Keratinocyte (primary cell): ENCODE data around the gene ZGRF1.

ENCODE experiments used
- EZH2 ChIP-seq: IDR thresholded peaks from one replicate; pipeline ENCODE4 v1.6.1; 2012; ENCODE audit warnings: inconsistent platforms, mild to moderate bottlenecking, low read length, moderate library complexity
- TF ChIP-seq, protein P1 (sequence below), 3 experiments: IDR thresholded peaks in 1 of 3; conservative IDR thresholded peaks in 1 of 3; optimal IDR thresholded peaks in 1 of 3; 2 replicates in 2 of 3; 3 replicates in 1 of 3; pipeline versions ENCODE3 to v1.5.1; 2011; ENCODE audit warnings: low read length in 3 of 3, mild to moderate bottlenecking in 3 of 3, moderate library complexity in 2 of 3, control low read depth in 1 of 3, inconsistent platforms in 1 of 3; ENCODE audit not compliant: insufficient read depth in 2 of 3; ENCODE audit errors: extremely low read depth in 1 of 3

DNA sequence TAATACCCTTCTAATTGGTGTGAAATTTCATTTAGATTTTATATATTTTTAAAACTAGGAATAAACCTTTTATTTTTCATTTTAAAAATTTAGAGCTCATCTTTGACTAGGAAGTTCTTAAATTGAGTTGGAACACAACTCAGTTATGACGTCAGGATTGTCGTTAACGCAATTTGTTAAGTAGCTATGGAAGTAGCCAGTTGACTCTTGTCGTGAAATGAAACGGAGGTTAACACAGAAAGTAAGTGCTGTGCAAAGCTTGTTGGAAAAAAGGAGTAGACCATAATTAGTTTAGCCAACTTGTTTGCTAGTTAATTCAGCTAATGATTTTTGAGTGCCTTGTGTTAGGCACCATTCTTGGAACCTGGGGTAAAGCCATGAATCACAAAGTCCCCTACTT lies 18.6 kb upstream of the ZGRF1 start:
- TF ChIP-seq, protein P1, sequence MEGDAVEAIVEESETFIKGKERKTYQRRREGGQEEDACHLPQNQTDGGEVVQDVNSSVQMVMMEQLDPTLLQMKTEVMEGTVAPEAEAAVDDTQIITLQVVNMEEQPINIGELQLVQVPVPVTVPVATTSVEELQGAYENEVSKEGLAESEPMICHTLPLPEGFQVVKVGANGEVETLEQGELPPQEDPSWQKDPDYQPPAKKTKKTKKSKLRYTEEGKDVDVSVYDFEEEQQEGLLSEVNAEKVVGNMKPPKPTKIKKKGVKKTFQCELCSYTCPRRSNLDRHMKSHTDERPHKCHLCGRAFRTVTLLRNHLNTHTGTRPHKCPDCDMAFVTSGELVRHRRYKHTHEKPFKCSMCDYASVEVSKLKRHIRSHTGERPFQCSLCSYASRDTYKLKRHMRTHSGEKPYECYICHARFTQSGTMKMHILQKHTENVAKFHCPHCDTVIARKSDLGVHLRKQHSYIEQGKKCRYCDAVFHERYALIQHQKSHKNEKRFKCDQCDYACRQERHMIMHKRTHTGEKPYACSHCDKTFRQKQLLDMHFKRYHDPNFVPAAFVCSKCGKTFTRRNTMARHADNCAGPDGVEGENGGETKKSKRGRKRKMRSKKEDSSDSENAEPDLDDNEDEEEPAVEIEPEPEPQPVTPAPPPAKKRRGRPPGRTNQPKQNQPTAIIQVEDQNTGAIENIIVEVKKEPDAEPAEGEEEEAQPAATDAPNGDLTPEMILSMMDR (optimal IDR thresholded peaks at IDR 0.05 in 1 of 3, IDR thresholded peaks at IDR 0.05 in 1 of 3, conservative IDR thresholded peaks at IDR 0.05 in 1 of 3; ENCODE audit: extremely low read depth in 1 of 3, insufficient read depth in 2 of 3, low read length in 3 of 3), result no peak
- TF ChIP-seq EZH2, result no peak
